HG03558 (cell line): ENCODE data around the gene ZCCHC14.
"Not testable (repeated sequence)": the region's sequence is repeated elsewhere in the genome, so short reads cannot be mapped to it uniquely, and the experiment has no call there.

Experiments used
- ATAC-seq: cut with Tn5 transposase; IDR thresholded peaks from one replicate; pipeline ENCODE4 v1.9.1; 2021; ENCODE audit warnings: moderate number of reproducible peaks; ENCODE audit not compliant: unreplicated experiment; ENCODE audit errors: extremely low read depth

The ZCCHC14 gene

GRCh38 chr16:87391950-87392820 is 100.6 kb downstream of the ZCCHC14 start, which contains the start of gene MAP1LC3B:
Gene MAP1LC3B (plus strand): TSS chr16:87392336. CDS start chr16:87392428, 92 bp downstream.
- peak; percentile 36 for ATAC-seq

- peak; percentile 2 for ATAC-seq
Measured at GRCh38 chr16:87391324-87391949, 101.4 kb downstream of the ZCCHC14 start.

- ATAC-seq: no peak
Measured at GRCh38 chr16:87390641-87391323, 102.0 kb downstream of the ZCCHC14 start.

GRCh38 chr16:87389914-87390313 is 102.9 kb downstream of the ZCCHC14 start:
- ATAC-seq: not testable (repeated sequence)

- no peak for ATAC-seq
Measured at GRCh38 chr16:87389245-87389644, 103.6 kb downstream of the ZCCHC14 start.

- ATAC-seq: no peak
Measured at GRCh38 chr16:87388818-87389134, 104.0 kb downstream of the ZCCHC14 start.

GRCh38 chr16:87387942-87388817 is 104.6 kb downstream of the ZCCHC14 start:
- ATAC-seq: peak; percentile 35

- ATAC-seq: not testable (repeated sequence)
Measured at GRCh38 chr16:87384875-87385167, 108.0 kb downstream of the ZCCHC14 start.

GRCh38 chr16:87384162-87384874 is 108.5 kb downstream of the ZCCHC14 start:
- no peak for ATAC-seq

- ATAC-seq: peak; percentile 29
Measured at GRCh38 chr16:87383505-87384161, 109.2 kb downstream of the ZCCHC14 start, which contains the start of gene FBXO31. Gene FBXO31 (minus strand): TSS chr16:87383776. CDS start chr16:87383744, 32 bp downstream.

- ATAC-seq: no peak
Measured at GRCh38 chr16:87382023-87382785, 110.6 kb downstream of the ZCCHC14 start.

- ATAC-seq: no peak
Measured at GRCh38 chr16:87380881-87381280, 111.9 kb downstream of the ZCCHC14 start.

- ATAC-seq: no peak
Measured at GRCh38 chr16:87380403-87380802, 112.4 kb downstream of the ZCCHC14 start.

GRCh38 chr16:87379312-87379752 is 113.5 kb downstream of the ZCCHC14 start:
- not testable (repeated sequence) for ATAC-seq

- no peak for ATAC-seq
Measured at GRCh38 chr16:87376660-87377059, 116.2 kb downstream of the ZCCHC14 start.

GRCh38 chr16:87375426-87376135 is 117.2 kb downstream of the ZCCHC14 start:
- no peak for ATAC-seq

GRCh38 chr16:87374313-87374712 is 118.5 kb downstream of the ZCCHC14 start:
- ATAC-seq: no peak

GRCh38 chr16:87372305-87372704 is 120.5 kb downstream of the ZCCHC14 start:
- no peak for ATAC-seq
